ENCODE measurements around the gene SELPLG.

Gene SELPLG

DNA sequence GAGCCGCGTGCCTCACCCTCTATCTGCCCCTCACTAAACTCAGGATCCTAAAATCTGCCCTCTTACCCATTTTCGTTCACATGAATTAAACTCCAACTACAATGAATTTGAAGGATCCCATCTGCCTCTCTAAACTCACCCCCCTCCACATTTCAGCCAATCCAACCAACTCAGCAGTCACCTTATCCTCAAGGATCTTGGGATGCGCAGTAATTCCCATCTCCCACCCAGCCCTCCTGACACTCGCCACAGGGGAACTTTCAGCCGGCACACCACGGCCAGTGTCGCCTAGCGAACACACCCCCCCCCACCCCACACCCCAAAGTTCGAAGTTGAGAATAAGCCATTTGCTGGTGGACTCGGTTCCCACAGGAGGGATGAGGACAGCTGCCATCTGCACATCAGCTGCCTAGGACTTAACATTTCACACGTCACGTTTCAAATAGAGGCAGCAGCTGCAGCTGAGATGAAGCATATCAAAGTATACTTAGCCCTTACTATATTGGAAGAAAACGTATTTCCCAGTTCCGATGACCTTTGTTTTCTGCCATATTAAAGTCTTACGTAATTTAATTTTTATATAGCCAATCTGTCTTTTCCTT, 8.7 kb upstream of the SELPLG start:
- Histone ChIP-seq H3K27ac (ENCODE audit: low read length) (0 out of 2 replicates have a peak overlapping the region, but pooled peaks have one; percentile 9), H3K27me3 (ENCODE audit: insufficient read depth, low read length, poor library complexity) (no peaks in the 10 kb centered on the region), H3K79me2 (ENCODE audit: insufficient read depth, low read length) (no peaks in the 10 kb centered on the region), H3K4me2 (ENCODE audit: insufficient read depth, low read length) (no peak overlapping the region), H4K20me1 (ENCODE audit: insufficient read depth, low read length) (no peaks in the 10 kb centered on the region), H3K4me1 (ENCODE audit: insufficient read depth, low read length) (peaks cover 43% of the 10 kb centered on the region), H3K9ac (ENCODE audit: low read depth, low read length) (no peak overlapping the region), H2AFZ (ENCODE audit: low read depth, low read length) (no peak overlapping the region), H3K4me3 (ENCODE audit: low read depth in 1 of 2, low read length in 2 of 2) (no peak overlapping the region), H3K36me3 (ENCODE audit: insufficient read depth, low read length) (peaks cover 38% of the 10 kb centered on the region), H3K9me3 (ENCODE audit: insufficient read depth, low read length, severe bottlenecking) (no peaks in the 10 kb centered on the region)
- no peak for DNase-seq
- no peak for TF ChIP-seq EZH2 (IDR thresholded peaks at IDR 0.05; ENCODE audit: borderline replicate concordance, low read depth, low read length, severe bottlenecking)
- TF ChIP-seq, protein P1, sequence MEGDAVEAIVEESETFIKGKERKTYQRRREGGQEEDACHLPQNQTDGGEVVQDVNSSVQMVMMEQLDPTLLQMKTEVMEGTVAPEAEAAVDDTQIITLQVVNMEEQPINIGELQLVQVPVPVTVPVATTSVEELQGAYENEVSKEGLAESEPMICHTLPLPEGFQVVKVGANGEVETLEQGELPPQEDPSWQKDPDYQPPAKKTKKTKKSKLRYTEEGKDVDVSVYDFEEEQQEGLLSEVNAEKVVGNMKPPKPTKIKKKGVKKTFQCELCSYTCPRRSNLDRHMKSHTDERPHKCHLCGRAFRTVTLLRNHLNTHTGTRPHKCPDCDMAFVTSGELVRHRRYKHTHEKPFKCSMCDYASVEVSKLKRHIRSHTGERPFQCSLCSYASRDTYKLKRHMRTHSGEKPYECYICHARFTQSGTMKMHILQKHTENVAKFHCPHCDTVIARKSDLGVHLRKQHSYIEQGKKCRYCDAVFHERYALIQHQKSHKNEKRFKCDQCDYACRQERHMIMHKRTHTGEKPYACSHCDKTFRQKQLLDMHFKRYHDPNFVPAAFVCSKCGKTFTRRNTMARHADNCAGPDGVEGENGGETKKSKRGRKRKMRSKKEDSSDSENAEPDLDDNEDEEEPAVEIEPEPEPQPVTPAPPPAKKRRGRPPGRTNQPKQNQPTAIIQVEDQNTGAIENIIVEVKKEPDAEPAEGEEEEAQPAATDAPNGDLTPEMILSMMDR (IDR thresholded peaks at IDR 0.05; ENCODE audit: borderline replicate concordance, extremely low read depth, low read length, poor library complexity, severe bottlenecking) = no peak
- ATAC-seq (ENCODE audit: insufficient read depth, low read depth) = no peak

DNA sequence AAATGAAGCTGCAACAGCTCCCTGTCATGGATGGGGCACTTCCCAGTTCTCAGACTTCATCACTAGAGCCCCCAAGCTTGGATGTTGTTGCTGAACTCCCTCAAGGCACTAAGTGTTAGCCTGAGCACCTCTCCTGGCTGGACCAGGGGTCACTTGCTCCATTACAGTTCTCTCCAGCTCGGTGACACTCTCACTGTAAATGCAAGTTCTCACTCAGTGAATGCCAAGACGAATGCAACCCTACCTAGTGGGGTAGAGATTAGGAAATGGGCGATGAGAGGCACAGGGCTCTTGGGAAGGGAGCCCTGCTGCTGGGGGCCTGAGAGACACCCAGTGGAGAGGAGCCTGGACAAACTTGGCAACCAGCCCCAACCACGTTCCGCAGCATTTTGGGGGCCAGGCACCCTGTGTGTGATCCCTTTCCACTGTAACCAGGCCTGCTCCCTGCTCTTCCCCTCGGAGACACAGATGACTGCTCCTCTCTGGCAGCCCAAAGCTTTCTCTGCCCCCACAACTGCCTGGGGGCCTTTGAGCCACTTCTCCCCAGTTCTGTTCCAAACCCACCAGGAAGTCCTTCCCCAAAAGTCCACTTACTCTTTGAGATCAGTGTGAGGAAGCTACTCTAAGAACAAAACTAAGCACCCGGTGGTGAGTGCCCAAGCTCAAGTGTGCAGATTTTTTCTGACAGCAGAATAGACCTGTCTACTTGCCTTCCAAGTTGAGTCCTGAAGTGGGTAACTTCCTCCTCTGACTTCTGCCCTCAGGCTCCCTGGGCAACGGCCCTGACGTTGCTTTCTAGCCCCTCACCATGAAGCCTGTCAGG, 8.0 kb upstream of the SELPLG start:
- H3K4me1 ChIP-seq (ENCODE audit: insufficient read depth, low read length) = peaks cover 50% of the 10 kb centered on the region
- no peak overlapping the region for H3K4me3 ChIP-seq (ENCODE audit: low read depth in 1 of 2, low read length in 2 of 2)
- H3K9ac ChIP-seq (ENCODE audit: low read depth, low read length) = no peak overlapping the region
- TF ChIP-seq, protein P1 (IDR thresholded peaks at IDR 0.05; ENCODE audit: borderline replicate concordance, extremely low read depth, low read length, poor library complexity, severe bottlenecking) = no peak
- TF ChIP-seq EZH2 (IDR thresholded peaks at IDR 0.05; ENCODE audit: borderline replicate concordance, low read depth, low read length, severe bottlenecking) = no peak
- DNase-seq (no peak), ATAC-seq (ENCODE audit: insufficient read depth, low read depth) (no peak)
- H3K4me2 ChIP-seq (ENCODE audit: insufficient read depth, low read length) = no peak overlapping the region
- no peak overlapping the region for H2AFZ ChIP-seq (ENCODE audit: low read depth, low read length)
- H3K27me3 ChIP-seq (ENCODE audit: insufficient read depth, low read length, poor library complexity) = no peaks in the 10 kb centered on the region
- no peaks in the 10 kb centered on the region for H4K20me1 ChIP-seq (ENCODE audit: insufficient read depth, low read length)
- peak overlapping the region; percentile 58 for H3K27ac ChIP-seq (ENCODE audit: low read length)
- H3K9me3 ChIP-seq (ENCODE audit: insufficient read depth, low read length, severe bottlenecking) = no peaks in the 10 kb centered on the region
- H3K79me2 ChIP-seq (ENCODE audit: insufficient read depth, low read length) = peaks cover 3% of the 10 kb centered on the region; the same call in 1 of the 2 replicates
- peaks cover 32% of the 10 kb centered on the region for H3K36me3 ChIP-seq (ENCODE audit: insufficient read depth, low read length)

DNA sequence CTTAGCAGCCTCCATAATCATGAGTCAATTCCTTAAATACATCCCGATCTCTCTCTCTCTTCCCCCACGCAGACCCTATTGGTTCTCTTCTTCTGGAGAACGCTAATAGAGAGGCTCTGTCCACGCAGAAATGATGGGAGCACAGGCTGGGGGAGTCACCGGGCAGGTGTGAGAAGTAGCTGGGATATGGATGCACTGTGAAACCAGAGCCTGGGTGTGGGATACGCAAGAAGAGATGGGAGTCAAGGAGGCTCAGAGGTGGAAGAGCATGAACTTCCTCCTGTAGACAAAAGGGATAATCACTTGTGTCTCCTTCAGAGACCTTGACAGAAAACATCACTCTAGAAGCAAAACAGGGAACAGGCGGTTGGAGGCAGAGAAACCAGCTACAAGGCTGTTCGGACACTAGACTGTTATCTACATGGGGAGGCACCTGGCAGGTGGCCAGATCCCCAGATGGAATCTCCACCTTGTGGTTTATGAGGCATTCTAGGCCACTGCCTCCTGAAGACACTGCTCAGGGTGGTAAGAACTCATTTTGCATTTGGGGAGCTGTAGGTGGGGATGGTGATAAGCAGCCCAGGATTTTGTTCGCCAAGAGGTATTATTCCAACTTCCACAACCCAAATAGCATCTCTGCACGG, 7.2 kb upstream of the SELPLG start:
- H3K4me2 ChIP-seq (ENCODE audit: insufficient read depth, low read length) = no peak overlapping the region
- H3K27ac ChIP-seq (ENCODE audit: low read length) = peak overlapping the region; percentile 58
- H2AFZ ChIP-seq (ENCODE audit: low read depth, low read length) = no peak overlapping the region
- ATAC-seq (ENCODE audit: insufficient read depth, low read depth) (no peak), DNase-seq (peak; percentile 37)
- H3K4me1 ChIP-seq (ENCODE audit: insufficient read depth, low read length) = peaks cover 53% of the 10 kb centered on the region
- no peak overlapping the region for H3K4me3 ChIP-seq (ENCODE audit: low read depth in 1 of 2, low read length in 2 of 2)
- no peak for TF ChIP-seq EZH2 (IDR thresholded peaks at IDR 0.05; ENCODE audit: borderline replicate concordance, low read depth, low read length, severe bottlenecking)
- TF ChIP-seq, protein P1 (IDR thresholded peaks at IDR 0.05; ENCODE audit: borderline replicate concordance, extremely low read depth, low read length, poor library complexity, severe bottlenecking) = no peak
- H3K9ac ChIP-seq (ENCODE audit: low read depth, low read length) = no peak overlapping the region
- no peaks in the 10 kb centered on the region for H3K9me3 ChIP-seq (ENCODE audit: insufficient read depth, low read length, severe bottlenecking)
- peaks cover 3% of the 10 kb centered on the region; the same call in 1 of the 2 replicates for H3K79me2 ChIP-seq (ENCODE audit: insufficient read depth, low read length)
- peaks cover 25% of the 10 kb centered on the region for H3K36me3 ChIP-seq (ENCODE audit: insufficient read depth, low read length)
- no peaks in the 10 kb centered on the region for H3K27me3 ChIP-seq (ENCODE audit: insufficient read depth, low read length, poor library complexity)
- no peaks in the 10 kb centered on the region for H4K20me1 ChIP-seq (ENCODE audit: insufficient read depth, low read length)
